ENCODE results near the gene GOLGA6L2.
"Not testable (repeated sequence)": the region's sequence is repeated elsewhere in the genome, so short reads cannot be mapped to it uniquely, and the experiment has no call there.

GOLGA6L2 gene

DNA sequence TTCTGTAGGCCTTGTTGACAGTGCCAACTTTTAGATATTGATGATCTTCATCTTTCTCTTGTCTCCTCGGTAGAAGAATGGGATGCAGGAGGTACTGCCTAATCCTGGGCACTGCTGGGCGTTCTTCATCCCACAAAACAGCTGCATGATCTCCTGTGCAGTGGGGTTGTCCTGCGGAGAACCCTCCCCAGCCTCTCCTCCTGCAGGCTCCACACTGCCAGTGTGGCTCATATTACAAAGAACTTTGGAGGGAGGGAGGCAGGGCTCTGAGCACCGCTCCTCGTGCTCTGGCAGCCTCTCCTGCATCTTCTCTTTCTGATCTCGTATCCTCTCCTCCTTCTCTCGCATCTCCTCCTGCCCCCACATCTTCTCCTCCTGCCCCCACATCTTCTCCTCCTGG, 7.5 kb downstream of the GOLGA6L2 start:
- no peak for DNase-seq (ENCODE audit: low read depth)
- H3K4me3 ChIP-seq (ENCODE audit: low read length) = no peak overlapping the region
- TF ChIP-seq, protein P1, sequence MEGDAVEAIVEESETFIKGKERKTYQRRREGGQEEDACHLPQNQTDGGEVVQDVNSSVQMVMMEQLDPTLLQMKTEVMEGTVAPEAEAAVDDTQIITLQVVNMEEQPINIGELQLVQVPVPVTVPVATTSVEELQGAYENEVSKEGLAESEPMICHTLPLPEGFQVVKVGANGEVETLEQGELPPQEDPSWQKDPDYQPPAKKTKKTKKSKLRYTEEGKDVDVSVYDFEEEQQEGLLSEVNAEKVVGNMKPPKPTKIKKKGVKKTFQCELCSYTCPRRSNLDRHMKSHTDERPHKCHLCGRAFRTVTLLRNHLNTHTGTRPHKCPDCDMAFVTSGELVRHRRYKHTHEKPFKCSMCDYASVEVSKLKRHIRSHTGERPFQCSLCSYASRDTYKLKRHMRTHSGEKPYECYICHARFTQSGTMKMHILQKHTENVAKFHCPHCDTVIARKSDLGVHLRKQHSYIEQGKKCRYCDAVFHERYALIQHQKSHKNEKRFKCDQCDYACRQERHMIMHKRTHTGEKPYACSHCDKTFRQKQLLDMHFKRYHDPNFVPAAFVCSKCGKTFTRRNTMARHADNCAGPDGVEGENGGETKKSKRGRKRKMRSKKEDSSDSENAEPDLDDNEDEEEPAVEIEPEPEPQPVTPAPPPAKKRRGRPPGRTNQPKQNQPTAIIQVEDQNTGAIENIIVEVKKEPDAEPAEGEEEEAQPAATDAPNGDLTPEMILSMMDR (conservative IDR thresholded peaks at IDR 0.05; ENCODE audit: low read length) = no peak

DNA sequence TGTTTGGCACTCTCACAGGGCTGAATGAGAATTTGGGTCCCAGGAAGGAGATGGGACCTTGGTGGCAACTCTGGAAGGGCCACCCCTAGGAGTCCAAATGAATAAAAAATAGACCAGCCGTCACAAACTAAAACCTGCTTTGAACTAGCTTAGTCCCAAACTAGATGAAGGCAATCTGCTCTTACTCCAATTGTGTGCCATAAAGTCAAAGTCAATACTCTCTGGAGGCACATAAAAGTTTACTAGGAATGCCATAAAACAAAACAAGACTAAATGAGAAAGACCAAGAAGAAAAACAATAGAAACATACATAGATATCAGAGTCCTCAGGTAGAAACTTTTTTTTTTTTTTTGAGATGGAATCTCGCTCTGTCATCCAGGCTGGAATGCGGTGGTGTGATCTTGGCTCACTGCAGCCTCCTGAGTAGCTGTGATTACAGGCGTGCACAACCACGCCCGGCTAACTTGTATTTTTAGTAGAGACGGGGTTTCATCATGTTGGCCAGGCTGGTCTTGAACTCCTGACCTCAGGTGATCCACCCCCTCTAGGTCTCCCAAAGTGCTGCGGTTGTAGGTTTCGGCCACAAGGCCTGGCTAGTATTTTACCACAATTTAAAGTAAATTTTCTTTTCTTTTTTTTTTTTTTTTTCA, 8.1 kb downstream of the GOLGA6L2 start:
- no peak overlapping the region for H3K4me3 ChIP-seq (ENCODE audit: low read length)
- TF ChIP-seq, protein P1 (conservative IDR thresholded peaks at IDR 0.05; ENCODE audit: low read length) = no peak
- no peak for DNase-seq (ENCODE audit: low read depth)

DNA sequence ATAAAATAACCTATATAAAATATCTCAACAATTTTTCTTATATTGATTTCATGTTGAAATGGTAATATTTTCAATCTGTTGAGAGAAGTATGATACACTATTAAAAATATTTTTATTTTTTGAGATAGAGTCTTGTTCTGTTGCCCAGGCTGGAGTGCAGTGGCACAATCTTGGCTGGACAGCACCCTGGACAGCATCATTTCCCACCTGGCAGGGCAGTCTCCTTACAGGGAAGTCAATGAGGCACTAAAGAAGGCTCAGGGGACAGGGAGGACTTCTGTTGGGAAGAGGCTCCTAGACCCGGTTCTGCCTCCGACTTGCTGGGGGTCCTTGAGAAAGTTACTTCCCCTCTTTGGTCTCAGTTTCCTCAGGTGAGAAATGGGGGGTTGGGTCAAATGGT, 9.4 kb downstream of the GOLGA6L2 start:
- DNase-seq (ENCODE audit: low read depth) = no peak
- TF ChIP-seq, protein P1 (conservative IDR thresholded peaks at IDR 0.05; ENCODE audit: low read length) = no peak
- no peak overlapping the region for H3K4me3 ChIP-seq (ENCODE audit: low read length)

DNA sequence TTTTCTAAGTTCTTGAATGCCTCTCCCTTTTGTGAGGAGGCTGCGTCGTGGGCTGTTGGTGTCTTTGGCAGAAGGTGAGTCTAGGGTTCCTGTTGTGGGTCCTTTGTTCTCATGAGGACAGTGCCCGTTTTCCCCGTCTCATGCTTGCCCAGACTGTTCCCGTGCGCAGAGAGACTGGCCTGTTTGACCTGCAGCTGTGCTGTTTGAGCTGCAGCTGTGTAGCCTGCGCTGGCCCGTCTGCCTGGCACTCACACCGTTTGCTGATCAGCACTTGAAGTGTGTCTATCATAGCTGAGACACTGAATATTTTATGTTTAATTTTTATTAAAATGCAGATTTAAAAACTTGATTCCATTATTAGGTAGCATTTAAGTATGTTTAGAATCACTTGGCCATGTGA, 9.9 kb downstream of the GOLGA6L2 start:
- TF ChIP-seq, protein P1 (conservative IDR thresholded peaks at IDR 0.05; ENCODE audit: low read length) = no peak
- H3K4me3 ChIP-seq (ENCODE audit: low read length) = no peak overlapping the region
- no peak for DNase-seq (ENCODE audit: low read depth)

DNA sequence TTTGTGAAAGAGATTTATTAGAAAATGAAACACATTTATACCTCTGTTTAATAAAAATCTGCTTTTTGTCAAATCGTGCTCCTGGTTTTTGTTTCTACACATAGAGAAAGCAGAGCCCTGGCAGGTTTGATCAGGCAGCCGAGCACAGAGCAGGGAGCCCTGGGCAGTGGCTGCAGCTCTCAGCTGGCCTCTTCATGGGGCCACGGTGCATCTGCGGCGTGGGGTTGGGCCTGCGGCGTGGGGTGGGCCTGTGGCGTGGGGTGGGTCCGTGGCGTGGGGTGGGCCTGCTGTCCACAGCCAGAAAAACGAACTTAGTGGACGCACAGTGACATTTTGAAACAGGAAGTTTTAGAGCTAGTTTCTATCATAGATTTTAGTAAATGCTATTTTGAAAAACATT, 10.6 kb downstream of the GOLGA6L2 start:
- DNase-seq (ENCODE audit: low read depth) = no peak
- TF ChIP-seq, protein P1 (conservative IDR thresholded peaks at IDR 0.05; ENCODE audit: low read length) = no peak
- H3K4me3 ChIP-seq (ENCODE audit: low read length) = no peak overlapping the region

DNA sequence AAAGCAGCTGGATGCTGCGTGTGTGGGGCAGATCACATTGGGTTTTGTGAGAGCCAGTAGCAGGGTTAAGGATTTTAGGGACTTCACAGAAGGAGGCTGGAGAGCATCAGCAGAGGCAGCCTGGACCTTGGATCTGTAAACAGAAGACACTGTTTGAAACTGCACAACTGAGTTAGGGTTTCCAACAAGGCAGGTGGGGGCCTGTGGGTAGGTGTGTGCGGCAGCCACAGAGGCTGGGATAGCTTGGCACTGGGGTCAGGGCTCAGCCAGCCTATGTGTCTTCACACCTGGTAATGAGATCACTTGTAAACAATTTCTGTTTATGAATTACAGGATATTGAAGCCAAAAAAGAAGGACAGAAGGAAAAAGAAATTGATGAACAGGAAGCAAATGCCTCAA, 12.3 kb downstream of the GOLGA6L2 start:
- not testable (repeated sequence) for DNase-seq (ENCODE audit: low read depth); H3K4me3 ChIP-seq (ENCODE audit: low read length)

DNA sequence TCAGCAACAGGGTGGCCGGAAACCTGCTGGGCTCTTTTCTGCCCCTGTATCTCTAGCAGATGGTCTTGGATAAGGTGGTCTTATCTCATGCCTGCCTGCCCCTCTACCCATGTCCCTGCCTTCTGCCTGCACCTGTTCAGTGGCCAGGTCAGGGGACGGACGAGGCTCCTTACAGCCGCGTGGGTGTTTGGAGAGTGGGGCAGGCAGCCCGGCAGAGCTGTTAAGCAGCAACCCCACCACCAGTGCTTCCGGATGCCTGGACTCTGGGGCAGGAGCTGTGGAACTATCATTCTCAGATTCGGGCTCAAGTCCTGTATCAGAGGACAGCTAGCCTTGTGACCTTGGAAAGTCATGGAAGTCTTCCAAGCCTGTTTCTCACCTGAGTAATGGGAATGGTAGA, 21.7 kb downstream of the GOLGA6L2 start:
- H3K4me3 ChIP-seq (ENCODE audit: low read length); DNase-seq (ENCODE audit: low read depth): not testable (repeated sequence)

DNA sequence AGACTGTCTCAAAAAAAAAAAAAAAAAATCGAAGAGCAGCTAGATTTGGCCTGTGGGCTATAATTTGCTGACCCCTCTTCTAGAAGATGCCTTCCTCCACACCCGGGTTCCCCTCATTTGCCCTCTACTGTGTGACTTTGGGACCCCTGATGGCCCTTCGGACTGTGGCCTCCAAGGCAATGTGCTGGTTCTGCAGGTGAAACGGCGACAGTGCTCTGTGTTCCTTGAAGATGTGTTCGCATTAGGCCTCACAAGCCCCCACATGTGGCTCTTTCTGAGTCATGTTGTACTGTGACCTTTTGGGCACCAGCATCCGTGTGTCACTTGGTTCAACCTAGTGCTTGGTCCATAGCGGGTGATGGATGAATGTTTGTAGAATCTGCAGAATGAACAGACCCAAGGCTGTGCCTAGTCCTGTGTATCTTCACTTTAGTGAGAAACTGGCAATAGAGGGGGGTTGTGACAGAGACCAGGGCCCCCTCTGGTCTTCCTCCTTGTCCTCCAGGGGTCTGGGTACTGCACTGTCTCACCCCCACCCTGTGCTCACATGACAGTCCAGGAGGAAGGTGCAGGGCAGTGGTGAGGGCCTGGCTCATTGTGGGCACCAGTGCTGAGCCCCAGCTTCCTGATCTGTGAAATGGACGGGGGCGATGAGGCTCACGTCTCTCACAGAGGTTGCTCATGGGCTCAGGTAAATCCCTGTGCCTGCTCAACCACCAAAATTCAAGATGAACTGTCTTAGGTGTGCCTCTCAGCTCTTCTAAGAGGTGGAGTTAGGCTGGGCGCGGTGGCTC, 22.7 kb downstream of the GOLGA6L2 start:
- H3K4me3 ChIP-seq (ENCODE audit: low read length) = no peak overlapping the region
- TF ChIP-seq, protein P1 (conservative IDR thresholded peaks at IDR 0.05; ENCODE audit: low read length) = no peak
- DNase-seq (ENCODE audit: low read depth) = no peak
